ENCODE data around the gene SETD5.
A peak's percentile ranks its signal among the peaks of the same experiment; 100 is the strongest.

SETD5 gene

GRCh38 chr3:9388142-9388541, 9.3 kb upstream of the SETD5 start:
- no peak for DNase-seq

DNA sequence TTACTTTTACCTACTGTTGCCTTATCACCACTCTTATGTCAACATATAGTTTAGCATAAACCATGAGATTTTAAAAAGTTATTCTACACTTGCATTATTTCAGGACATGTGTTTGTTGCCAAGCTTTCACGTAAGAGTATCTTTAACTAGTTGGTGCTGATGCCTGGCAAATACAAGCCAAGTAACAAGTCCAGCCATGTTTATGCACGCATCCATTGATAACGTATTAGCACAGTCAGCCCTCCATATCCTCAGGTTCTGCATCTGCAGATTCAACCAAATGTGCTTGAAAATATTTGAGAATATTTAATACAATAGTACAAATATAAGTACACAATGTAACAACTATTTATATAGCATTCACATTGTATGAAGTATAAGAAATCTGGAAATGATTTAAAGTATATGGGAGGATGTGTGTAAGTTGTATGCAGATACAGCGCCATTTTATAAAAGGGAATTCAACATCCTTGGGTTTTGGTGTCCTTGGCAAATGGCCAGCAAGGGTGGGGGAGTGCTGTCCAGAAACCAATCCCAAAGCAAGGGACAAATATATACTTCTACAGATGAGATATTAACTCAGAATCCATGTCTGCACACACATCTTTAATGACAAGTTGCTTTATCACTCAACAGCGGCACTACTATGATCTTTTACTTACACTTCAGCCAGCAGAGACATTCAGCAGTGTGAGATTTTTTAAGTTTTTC, 8.7 kb upstream of the SETD5 start:
- DNase-seq: no peak

DNA sequence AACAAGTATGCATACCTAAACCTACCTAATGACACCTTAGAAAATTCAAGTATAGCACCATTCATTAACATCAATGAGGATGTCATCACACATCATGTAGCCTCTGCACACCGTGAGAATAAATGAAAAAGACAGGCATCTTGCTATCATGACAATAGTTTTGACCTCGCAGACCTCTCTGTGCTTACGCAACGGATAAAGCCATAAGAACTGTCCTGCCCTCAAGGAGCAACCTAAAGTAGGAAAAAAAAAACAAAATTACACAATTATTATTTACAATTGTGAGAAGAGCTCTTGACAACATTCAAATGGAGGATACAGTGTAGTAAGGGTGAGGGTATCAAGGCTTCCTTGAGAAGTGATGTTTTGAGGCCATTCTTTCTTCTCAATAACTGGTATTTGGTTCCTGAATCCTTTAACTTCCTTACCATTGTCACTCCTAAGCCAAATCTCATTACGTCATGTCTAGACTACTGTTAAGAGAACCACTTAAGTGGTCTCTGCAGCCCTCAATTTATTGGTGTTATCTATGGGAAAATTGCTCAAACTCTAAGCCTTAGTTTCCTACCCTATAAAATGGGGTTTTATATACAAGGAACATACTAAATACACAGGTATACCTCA, 7.0 kb upstream of the SETD5 start:
- DNase-seq: no peak

GRCh38 chr3:9392041-9392440, 5.4 kb upstream of the SETD5 start:
- DNase-seq: no peak

DNA sequence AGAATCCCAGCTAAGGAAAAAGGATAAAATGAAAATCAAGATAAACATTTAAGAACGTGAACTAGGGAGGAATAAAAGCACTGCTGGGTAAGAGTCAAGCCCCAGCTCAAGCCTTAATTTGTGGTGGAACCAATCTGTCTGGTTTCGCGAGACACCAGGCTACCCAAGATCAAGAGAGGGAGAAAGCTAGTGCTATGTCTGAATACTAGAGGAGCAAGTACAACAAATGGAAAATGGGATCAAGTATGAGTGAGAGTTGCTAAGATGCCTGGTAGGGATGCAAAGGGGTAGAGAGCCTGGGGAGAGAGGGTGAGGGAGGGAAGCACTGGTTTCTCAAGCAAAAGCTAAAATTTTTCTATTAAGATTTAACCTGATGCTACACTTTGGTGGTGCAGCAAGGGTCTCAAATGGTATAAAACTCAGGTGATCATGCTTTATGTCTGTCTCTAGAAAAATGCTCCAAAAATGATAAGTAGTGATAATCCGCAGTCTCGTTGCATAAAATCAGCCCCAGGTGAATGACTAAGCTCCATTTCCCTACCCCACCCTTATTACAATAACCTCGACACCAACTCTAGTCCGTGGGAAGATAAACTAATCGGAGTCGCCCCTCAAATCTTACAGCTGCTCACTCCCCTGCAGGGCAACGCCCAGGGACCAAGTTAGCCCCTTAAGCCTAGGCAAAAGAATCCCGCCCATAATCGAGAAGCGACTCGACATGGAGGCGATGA, 1.7 kb upstream of the SETD5 start:
- no peak for DNase-seq

DNA sequence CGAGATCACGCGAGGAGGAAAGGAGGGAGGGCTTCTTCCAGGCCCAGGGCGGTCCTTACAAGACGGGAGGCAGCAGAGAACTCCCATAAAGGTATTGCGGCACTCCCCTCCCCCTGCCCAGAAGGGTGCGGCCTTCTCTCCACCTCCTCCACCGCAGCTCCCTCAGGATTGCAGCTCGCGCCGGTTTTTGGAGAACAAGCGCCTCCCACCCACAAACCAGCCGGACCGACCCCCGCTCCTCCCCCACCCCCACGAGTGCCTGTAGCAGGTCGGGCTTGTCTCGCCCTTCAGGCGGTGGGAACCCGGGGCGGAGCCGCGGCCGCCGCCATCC, 1.1 kb upstream of the SETD5 start:
- peak; percentile 85 for DNase-seq

- DNase-seq: peak; percentile 99
These were observed 633 bp upstream of the SETD5 start for GRCh38 chr3:9396632-9397331.

GRCh38 chr3:9397906-9398699, 688 bp downstream of the SETD5 start:
- DNase-seq: no peak

DNA sequence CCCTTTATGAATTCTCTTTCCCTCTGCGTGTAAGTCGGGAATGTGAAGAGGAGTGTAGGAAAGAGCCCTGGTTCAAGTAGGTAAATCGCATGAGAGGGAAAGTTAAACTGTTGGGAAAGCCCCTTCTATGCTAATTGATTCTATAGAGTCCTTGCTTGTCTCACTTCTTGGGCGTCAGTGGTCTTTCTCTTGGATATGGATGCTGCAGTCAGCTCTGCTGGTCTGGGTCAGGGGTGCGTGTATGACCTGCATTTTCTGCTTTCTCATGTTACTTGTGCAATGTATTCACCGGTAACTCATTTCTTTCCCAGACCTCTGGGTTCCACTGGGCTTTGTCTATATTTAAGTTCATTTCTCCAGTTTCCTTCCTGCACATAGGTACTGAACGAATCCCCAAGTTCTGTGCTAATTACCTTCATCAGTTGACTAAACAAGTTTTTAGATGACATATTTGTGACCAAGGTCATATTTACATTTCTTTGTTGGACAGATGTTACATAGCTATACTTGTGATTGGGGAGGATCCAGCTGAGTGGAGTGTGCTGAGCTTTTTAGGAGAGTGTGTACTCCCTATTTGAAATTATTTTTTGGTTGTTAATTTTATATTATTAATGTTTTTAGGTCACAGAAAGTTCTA, 1.4 kb downstream of the SETD5 start:
- peak; percentile 46 for DNase-seq

GRCh38 chr3:9399337-9399703, 1.9 kb downstream of the SETD5 start:
- no peak for DNase-seq

DNA sequence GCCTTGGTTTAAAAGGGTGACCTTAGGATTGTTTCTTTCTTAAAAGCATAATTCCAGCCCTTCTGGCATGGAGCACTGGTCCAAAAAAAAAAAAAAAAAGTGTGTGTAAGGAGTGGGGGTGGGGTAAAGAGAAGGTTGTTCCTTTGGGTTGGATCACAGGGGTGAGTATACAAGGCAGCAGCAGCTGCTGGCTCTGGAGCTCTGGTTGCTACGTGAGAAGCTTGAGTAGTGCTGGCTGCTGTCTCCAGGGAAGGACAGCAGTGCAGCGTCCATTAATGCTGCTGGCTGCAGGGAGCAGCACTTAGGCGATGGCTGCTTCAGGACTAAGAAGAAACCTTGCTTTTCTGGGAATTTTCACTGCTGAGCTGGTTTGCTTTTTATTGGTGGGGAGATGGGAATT, 2.3 kb downstream of the SETD5 start:
- no peak for DNase-seq

DNA sequence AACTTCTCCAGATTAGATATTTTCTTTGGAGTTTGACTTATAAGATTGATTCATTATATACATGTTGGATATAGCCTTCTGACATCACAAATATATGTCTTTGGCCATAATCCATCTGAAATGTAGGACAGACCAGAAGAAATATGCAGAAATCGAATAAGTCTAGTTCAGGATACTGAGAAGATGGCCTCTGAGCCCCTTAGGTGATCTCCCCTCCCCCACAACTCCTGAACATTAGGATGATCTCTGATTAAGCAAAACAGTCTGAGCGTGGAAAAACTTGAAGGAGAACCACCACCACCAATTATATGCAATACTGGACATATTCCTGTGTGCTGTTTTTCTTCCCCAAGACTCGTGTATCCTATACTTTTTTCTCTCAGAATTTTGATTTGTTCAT, 3.2 kb downstream of the SETD5 start:
- no peak for DNase-seq

GRCh38 chr3:9401986-9402385, 4.6 kb downstream of the SETD5 start:
- DNase-seq: no peak

DNA sequence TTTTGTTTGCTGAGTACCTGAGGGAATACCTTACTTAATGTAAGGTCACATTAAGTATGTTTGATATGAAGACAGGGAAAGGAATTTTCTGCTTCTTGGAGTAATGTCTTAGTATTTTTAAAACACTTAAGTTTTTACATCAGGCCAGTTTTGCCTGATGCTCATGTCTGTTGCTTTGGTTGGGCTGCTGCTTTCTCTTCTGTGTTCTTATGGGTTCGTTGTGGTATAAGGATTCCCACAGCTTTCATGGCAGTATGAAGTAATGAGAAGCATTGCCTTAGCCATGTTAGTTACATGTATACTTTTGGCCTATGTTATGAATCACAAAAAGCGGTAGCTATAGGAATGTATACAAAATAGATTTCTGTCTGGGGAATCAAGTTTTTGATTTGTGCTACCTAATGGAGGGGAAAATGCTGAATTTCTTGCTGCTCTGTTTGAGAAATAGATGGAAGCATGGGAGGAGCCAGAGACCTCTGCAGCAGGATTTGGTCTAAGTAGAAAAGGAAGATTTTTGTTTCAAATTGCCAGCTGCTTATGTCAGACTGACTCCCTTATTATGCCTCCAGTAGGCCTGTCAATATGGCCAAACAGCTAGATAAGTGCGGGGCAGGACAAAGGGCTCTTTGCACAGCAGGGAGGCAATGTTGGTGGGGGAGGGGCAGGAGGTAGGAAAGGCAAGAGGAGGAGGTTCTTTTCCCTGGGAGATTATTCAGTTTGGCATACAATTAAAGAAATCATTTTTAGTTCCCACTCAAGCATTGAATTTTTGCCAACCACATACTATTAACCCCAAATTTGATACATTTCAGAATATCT, 5.2 kb downstream of the SETD5 start:
- no peak for DNase-seq

GRCh38 chr3:9403463-9403862, 6.0 kb downstream of the SETD5 start:
- no peak for DNase-seq

GRCh38 chr3:9404680-9405079, 7.3 kb downstream of the SETD5 start:
- DNase-seq: peak; percentile 17

DNA sequence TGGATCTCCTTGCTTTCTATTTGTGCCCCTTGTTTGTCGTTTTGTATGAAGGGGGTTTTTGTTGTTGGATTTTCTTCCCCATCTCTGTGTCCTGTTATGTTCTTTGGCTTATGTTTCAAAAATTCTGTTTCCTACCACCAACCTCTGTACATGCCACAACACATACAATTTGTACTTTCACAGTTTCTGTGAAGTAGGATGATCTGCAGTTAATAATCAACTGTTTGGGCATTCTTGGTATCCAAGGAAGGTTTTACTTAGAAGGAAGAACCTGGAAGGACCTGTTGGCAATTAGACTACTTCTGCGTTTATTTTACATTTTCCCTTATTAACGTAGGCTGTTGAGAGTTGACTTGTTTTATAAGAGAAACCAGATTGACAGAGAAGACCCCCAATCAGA, 8.3 kb downstream of the SETD5 start:
- no peak for DNase-seq

- no peak for DNase-seq
These were observed 9.6 kb downstream of the SETD5 start for GRCh38 chr3:9406856-9407626.

DNA sequence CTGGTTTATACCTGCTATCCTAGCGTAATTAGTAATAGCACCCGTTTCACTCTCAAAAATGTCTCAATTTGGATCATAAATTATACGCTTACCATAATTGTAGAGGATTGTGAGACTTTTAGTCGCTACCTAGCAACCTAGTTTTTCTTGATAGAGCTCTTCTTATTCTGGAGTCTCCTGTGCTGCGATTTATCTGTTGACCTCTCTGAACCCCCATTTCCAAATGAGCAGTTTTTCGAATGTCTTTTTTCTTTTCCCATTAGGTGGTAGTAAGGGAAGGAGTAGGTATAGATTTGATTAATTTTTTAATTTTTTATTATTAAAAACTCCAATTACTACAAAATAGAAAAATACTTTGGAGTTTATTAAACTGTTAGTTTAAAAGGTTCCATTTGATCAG, 10.6 kb downstream of the SETD5 start:
- DNase-seq: no peak

DNA sequence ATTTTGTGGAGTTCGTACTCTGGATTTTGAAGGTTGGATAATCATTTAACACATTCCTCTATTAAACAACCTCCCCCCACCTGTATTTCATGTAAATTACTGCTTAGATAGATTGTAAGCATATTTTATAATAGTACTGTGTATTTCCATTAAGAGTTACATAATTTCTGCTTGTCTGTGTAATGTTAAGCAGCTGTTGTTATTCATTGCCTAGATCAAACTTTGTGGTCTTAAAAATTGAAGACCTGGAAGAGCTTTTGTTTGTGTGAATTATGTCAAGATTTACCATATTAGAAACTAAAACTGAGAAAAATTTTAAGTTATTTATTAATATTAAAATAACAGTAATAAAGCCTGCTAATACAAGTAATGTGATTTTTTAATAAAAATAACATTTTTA, 11.1 kb downstream of the SETD5 start:
- DNase-seq: no peak

Data from CD4-positive, alpha-beta T cell treated with Interleukin-4 for 4 hours (primary cell).